ENCODE measurements around the gene CA11.
A peak's percentile ranks its signal among the peaks of the same experiment; 100 is the strongest.

The CA11 gene

DNA sequence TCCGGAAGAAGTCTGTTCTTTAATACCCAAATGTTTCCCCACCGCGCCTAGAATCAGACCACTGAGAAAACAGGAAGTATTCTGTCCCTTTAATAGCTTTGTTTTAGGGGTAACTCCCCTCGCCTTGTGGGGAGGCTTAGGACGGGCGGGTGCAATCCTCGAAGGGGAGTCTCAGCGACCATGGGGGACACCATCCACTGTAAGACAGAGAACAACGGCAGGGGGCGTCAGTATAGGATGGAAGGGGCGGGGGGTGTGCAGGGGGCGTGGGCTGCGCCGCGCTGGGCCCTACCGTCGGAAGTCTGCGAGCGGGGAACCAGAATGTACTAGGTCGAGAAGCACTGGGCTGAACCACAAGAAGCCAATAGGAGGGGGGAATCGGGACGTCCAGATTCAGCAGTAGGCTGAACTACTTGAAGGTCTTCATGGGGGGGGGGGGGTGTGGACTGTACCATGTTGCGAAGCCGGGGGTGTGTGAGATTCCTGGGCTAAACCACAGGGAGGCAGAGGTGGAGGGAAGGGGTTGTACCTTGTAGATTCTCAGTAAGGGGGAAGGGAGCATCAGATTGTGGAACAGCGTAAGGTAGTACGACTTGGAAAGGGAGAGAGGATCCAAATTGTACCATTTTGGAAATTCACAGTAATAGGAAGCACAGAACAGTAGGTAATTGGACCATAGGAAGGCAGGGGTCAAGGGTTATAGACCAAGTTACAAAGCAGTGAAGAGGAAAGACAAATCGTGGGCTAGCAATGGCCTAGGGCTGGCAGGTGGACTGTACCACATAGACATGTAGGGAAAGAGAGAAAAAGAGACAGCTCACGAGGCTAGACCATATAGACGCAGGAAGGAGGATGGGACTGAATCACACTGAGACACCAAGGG is 7.8 kb downstream of the CA11 start:
- H3K4me3 ChIP-seq (ENCODE audit: low read length): peak overlapping the region; percentile 79
- peak overlapping the region; percentile 97 for H3K27ac ChIP-seq (ENCODE audit: low read length)
- peaks cover 36% of the 10 kb centered on the region for H3K4me1 ChIP-seq (ENCODE audit: control insufficient read depth, low read depth, low read length)
- H3K36me3 ChIP-seq (ENCODE audit: control insufficient read depth, low read depth, low read length): peaks cover 3% of the 10 kb centered on the region
- H3K9ac ChIP-seq (ENCODE audit: low read length): peak overlapping the region; percentile 88
- no peaks in the 10 kb centered on the region for H3K9me3 ChIP-seq (ENCODE audit: control insufficient read depth, low read depth, low read length)
- H3K27me3 ChIP-seq (ENCODE audit: control insufficient read depth, insufficient read depth, low read length): peaks cover 10% of the 10 kb centered on the region

- Histone ChIP-seq H3K9ac (ENCODE audit: low read length) (peak overlapping the region; percentile 88), H3K27ac (ENCODE audit: low read length) (peak overlapping the region; percentile 97), H3K36me3 (ENCODE audit: control insufficient read depth, low read depth, low read length) (peaks cover under 1% of the 10 kb centered on the region), H3K4me1 (ENCODE audit: control insufficient read depth, low read depth, low read length) (peaks cover 36% of the 10 kb centered on the region), H3K9me3 (ENCODE audit: control insufficient read depth, low read depth, low read length) (no peaks in the 10 kb centered on the region), H3K4me3 (ENCODE audit: low read length) (peak overlapping the region; percentile 79), H3K27me3 (ENCODE audit: control insufficient read depth, insufficient read depth, low read length) (peaks cover 10% of the 10 kb centered on the region)
These were observed 8.5 kb downstream of the CA11 start for GRCh38 chr19:48637449-48637947.

- H3K27me3 ChIP-seq (ENCODE audit: control insufficient read depth, insufficient read depth, low read length): peaks cover 10% of the 10 kb centered on the region
- H3K4me3 ChIP-seq (ENCODE audit: low read length): peak within 1 kb of the TSS; percentile 79
- no peaks in the 10 kb centered on the region for H3K36me3 ChIP-seq (ENCODE audit: control insufficient read depth, low read depth, low read length)
- peak within 1 kb of the TSS; percentile 97 for H3K27ac ChIP-seq (ENCODE audit: low read length)
- peak within 1 kb of the TSS; percentile 88 for H3K9ac ChIP-seq (ENCODE audit: low read length)
- H3K9me3 ChIP-seq (ENCODE audit: control insufficient read depth, low read depth, low read length): no peaks in the 10 kb centered on the region
- peaks cover 36% of the 10 kb centered on the region for H3K4me1 ChIP-seq (ENCODE audit: control insufficient read depth, low read depth, low read length)
These were observed 9.0 kb downstream of the CA11 start, which contains the start of gene DBP for GRCh38 chr19:48636859-48637448. DBP (minus strand) TSS chr19:48637379; CDS start chr19:48636994, 385 bp downstream.

GRCh38 chr19:48635966-48636858 is 9.8 kb downstream of the CA11 start:
- Histone ChIP-seq H3K27me3 (ENCODE audit: control insufficient read depth, insufficient read depth, low read length) (peaks cover 10% of the 10 kb centered on the region), H3K9me3 (ENCODE audit: control insufficient read depth, low read depth, low read length) (no peaks in the 10 kb centered on the region), H3K9ac (ENCODE audit: low read length) (peak overlapping the region; percentile 42), H3K4me1 (ENCODE audit: control insufficient read depth, low read depth, low read length) (peaks cover 40% of the 10 kb centered on the region), H3K36me3 (ENCODE audit: control insufficient read depth, low read depth, low read length) (no peaks in the 10 kb centered on the region), H3K27ac (ENCODE audit: low read length) (no peak overlapping the region), H3K4me3 (ENCODE audit: low read length) (peak overlapping the region; percentile 60)

- Histone ChIP-seq H3K9me3 (ENCODE audit: control insufficient read depth, low read depth, low read length) (no peaks in the 10 kb centered on the region), H3K36me3 (ENCODE audit: control insufficient read depth, low read depth, low read length) (no peaks in the 10 kb centered on the region), H3K4me3 (ENCODE audit: low read length) (peak overlapping the region; percentile 60), H3K27me3 (ENCODE audit: control insufficient read depth, insufficient read depth, low read length) (peaks cover 10% of the 10 kb centered on the region), H3K4me1 (ENCODE audit: control insufficient read depth, low read depth, low read length) (peaks cover 45% of the 10 kb centered on the region), H3K9ac (ENCODE audit: low read length) (peak overlapping the region; percentile 42), H3K27ac (ENCODE audit: low read length) (no peak overlapping the region)
These were observed 10.6 kb downstream of the CA11 start for GRCh38 chr19:48635263-48635965.

GRCh38 chr19:48634424-48635262 is 11.3 kb downstream of the CA11 start:
- H3K4me1 ChIP-seq (ENCODE audit: control insufficient read depth, low read depth, low read length): peaks cover 48% of the 10 kb centered on the region
- H3K27me3 ChIP-seq (ENCODE audit: control insufficient read depth, insufficient read depth, low read length): peaks cover 10% of the 10 kb centered on the region
- no peaks in the 10 kb centered on the region for H3K9me3 ChIP-seq (ENCODE audit: control insufficient read depth, low read depth, low read length)
- peak overlapping the region; percentile 54 for H3K4me3 ChIP-seq (ENCODE audit: low read length)
- peak overlapping the region; percentile 36 for H3K9ac ChIP-seq (ENCODE audit: low read length)
- no peak overlapping the region for H3K27ac ChIP-seq (ENCODE audit: low read length)
- no peaks in the 10 kb centered on the region for H3K36me3 ChIP-seq (ENCODE audit: control insufficient read depth, low read depth, low read length)

- Histone ChIP-seq H3K27me3 (ENCODE audit: control insufficient read depth, insufficient read depth, low read length) (peaks cover 10% of the 10 kb centered on the region), H3K27ac (ENCODE audit: low read length) (no peak overlapping the region), H3K4me3 (ENCODE audit: low read length) (peak overlapping the region; percentile 36), H3K36me3 (ENCODE audit: control insufficient read depth, low read depth, low read length) (no peaks in the 10 kb centered on the region), H3K9me3 (ENCODE audit: control insufficient read depth, low read depth, low read length) (no peaks in the 10 kb centered on the region), H3K9ac (ENCODE audit: low read length) (no peak overlapping the region), H3K4me1 (ENCODE audit: control insufficient read depth, low read depth, low read length) (peaks cover 44% of the 10 kb centered on the region)
These were observed 12.0 kb downstream of the CA11 start for GRCh38 chr19:48634036-48634342.

DNA sequence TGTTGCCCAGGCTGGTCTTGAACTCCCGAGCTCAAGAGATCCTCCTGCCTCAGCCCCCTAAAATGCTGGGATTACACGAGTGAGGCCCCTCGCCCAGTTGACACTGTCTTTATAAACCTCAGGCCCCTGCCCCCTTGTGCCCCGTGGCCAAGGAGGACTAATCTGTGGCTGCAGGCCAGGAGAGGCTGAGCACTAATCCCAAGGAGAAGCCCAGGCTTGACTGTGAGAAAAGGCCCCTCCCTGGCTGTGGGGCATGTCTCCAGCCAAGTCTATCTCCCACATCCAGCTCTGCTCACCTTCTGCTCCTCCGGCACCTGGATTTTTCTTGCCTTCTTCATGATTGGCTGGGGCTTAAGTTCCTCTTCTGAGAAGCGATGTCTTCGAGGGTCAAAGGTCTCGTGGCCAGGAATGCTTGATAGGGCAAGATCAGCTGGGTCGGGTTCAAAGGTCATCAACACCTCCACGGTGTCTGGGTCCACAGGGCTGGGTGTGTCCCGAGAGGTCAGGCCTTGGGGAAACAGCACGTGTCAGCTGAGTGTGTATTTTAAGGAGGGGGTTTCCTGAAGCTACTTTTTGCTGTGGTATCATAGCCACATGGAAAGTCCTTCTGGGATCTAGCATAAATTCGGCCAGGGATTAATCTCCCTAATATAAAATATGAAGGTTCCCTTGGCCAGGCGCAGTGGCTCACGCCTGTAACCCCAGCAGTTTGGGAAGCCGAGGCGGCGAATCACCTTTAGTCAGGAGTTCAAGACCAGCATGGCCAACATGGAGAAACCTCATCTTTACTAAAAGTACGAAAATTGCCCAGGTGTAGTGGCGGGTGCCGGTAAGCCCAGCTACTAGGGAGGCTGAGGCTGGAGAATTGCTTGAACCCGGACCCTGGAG is 12.6 kb downstream of the CA11 start:
- Histone ChIP-seq H3K4me1 (ENCODE audit: control insufficient read depth, low read depth, low read length) (peaks cover 38% of the 10 kb centered on the region), H3K4me3 (ENCODE audit: low read length) (no peak overlapping the region), H3K27me3 (ENCODE audit: control insufficient read depth, insufficient read depth, low read length) (peaks cover 10% of the 10 kb centered on the region), H3K36me3 (ENCODE audit: control insufficient read depth, low read depth, low read length) (no peaks in the 10 kb centered on the region), H3K9ac (ENCODE audit: low read length) (no peak overlapping the region), H3K27ac (ENCODE audit: low read length) (no peak overlapping the region), H3K9me3 (ENCODE audit: control insufficient read depth, low read depth, low read length) (no peaks in the 10 kb centered on the region)

DNA sequence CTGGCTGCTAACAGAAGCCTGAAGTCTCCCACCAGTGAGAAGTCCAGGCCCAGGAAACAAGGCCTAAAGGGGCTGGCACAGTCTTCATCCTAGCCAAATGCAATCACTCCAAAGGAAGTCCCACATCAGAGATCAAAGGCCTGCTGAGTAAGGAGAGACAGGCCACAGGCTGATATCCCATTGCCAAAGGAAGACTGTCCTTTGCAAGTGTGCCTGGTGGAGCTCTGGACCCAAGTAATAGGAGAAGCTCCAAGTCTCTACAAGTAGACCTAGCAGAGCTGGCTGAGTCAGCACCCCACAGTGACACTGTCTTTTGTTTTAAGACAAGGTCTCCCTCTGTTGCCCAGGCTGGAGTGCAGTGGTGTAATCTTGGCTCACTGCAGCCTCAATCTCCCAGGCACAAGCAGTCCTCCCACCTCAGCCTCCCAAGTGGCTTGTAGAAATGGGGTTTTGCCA is 13.3 kb downstream of the CA11 start:
- no peak overlapping the region for H3K9ac ChIP-seq (ENCODE audit: low read length)
- no peaks in the 10 kb centered on the region for H3K9me3 ChIP-seq (ENCODE audit: control insufficient read depth, low read depth, low read length)
- no peak overlapping the region for H3K27ac ChIP-seq (ENCODE audit: low read length)
- peaks cover 10% of the 10 kb centered on the region for H3K27me3 ChIP-seq (ENCODE audit: control insufficient read depth, insufficient read depth, low read length)
- H3K36me3 ChIP-seq (ENCODE audit: control insufficient read depth, low read depth, low read length): no peaks in the 10 kb centered on the region
- no peak overlapping the region for H3K4me3 ChIP-seq (ENCODE audit: low read length)
- peaks cover 37% of the 10 kb centered on the region for H3K4me1 ChIP-seq (ENCODE audit: control insufficient read depth, low read depth, low read length)

Measured in iPS-18a (cell line).